ENCODE data around the gene PAX5. TPM values are rescaled to one million over a fixed set of nuclear protein-coding genes. Genes with fewer than 3 reads are reported as not detected.

The PAX5 gene
- polyA plus RNA-seq, 5 donors, result 0.12 to 0.31 (median 0.15) TPM

GRCh38 chr9:36902861-36903524 is 131.1 kb downstream of the PAX5 start:
- DNase-seq, result no peak

- no peak for DNase-seq
These were observed 131.9 kb downstream of the PAX5 start for GRCh38 chr9:36902080-36902716.

GRCh38 chr9:36901528-36901927 is 132.5 kb downstream of the PAX5 start:
- no peak for DNase-seq

GRCh38 chr9:36900856-36901220 is 133.2 kb downstream of the PAX5 start:
- DNase-seq, result no peak

DNA sequence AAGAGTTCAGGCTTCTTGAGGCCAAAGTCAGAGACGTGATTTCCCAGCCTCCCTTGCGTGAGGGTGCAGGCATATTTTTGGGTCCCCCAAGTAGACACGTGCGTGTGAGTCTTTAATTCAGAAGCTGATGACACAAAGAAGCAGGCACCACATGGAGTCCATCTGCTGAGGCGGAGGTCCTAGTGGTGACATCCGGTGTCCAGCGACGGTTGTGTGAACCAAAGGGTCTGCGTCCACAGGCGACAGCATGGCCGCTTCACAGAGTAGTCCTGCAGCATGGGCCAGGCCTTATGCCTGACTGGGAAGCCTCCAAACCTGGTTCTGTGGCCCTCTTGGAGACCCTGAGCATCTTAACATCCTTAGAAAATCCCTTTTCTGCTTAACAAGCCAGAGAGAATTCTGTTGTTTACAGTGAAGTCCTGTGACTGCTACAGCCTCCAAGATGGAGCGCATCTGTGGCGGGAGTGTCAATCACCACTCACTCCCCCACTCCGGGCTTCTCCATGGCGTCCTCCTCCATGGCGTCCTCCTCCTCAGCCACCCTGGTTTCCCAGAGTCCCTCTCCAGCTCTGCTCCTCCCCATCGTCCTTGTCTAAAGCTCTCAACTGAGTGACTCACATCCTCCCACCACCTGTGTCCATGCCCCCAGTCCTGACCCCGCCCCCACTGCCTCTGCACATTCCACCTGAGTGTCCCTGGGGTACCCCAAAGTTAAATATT is 133.8 kb downstream of the PAX5 start:
- DNase-seq, result no peak

GRCh38 chr9:36899406-36899805 is 134.7 kb downstream of the PAX5 start:
- DNase-seq, result no peak

- DNase-seq, result no peak
These were observed 135.5 kb downstream of the PAX5 start for GRCh38 chr9:36898431-36899020.

- DNase-seq, result no peak
These were observed 136.6 kb downstream of the PAX5 start for GRCh38 chr9:36897478-36897877.

GRCh38 chr9:36897019-36897418 is 137.0 kb downstream of the PAX5 start:
- DNase-seq, result no peak

DNA sequence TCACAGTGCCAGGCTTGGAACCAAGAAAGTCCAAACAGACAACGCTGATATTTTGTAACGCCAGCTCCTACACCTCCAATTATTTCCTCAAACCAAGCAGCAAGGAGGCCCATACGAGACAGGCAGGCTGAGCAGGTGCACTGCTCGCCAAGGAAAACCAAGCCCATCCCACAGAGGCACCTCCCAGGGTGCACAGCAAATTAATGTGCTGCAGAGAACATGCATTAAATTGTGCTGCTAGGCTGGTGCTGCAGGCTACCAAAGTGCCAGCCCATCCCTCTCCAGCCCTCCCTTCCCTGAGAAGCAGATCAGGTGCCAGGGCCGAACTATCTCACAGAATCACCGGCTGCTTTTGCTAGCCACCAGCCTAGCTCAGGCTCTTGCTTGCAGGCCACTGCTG is 137.8 kb downstream of the PAX5 start:
- no peak for DNase-seq

- no peak for DNase-seq
These were observed 138.3 kb downstream of the PAX5 start for GRCh38 chr9:36895744-36896260.

DNA sequence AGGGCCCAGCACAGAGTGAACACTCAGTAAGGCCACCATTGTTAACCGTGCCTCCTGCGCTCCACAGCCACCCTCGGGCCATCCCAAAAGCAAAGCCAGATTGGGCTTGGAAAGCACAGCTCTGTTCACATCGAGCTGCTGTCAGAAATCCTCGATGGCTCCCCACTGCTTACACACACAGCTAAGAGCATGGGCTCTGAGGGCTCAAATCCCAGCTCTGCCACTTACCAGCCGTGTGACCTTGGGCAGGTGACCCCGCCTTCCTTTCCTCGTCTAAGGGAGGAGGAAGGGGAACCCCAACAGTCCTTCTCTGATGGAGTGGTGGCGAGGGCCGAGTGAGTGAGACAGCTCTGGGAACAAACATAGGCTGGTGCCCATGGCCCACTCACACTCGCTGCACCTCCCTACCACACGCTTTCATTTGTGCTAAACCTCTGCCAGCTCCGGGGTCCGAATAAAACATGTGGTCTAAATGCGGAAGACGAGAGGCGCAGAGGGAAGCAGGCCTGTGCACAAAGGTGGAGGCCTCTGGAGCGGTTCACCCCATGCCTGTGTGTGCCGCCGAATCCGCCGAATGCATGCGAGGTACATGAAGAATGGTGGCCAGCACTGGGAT is 139.3 kb downstream of the PAX5 start:
- no peak for DNase-seq

DNA sequence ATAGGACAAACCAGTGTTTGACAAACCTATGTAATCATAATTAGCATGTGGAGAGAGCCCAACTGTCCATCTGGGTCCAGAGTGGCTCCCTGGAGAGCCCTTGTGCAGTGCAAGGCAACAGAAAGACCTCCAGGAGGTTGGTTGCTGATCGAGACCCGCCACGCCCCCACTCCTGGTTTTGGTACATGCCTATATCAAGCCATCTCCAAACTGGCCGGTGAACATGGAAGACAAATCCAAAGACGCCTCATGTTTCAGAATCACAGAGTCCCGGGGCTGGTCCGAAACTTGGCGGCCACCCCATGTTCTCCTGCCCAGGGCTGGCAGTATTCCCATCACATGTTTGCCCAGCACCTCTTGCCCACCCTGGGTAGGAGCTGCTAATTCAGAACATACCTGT is 140.2 kb downstream of the PAX5 start:
- DNase-seq, result no peak

GRCh38 chr9:36893184-36893583 is 140.9 kb downstream of the PAX5 start:
- no peak for DNase-seq

DNA sequence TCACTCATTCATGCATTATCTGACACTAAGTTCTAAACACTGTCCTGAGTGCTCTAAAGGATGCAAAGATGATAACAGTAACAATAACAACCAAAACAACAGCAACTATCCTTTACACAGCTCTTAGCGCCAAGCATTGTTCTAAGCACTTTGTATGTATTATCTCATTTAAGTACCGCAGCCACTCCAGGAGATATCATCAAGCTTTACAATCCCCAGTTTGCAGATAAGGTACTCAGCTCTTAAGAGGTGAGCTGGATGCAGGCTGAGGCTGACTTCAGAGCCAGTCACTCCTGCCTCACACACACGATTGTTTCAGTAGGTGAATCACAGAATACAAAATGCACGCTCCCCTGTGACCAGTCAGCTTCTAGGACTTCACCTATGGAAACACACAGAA is 141.8 kb downstream of the PAX5 start:
- no peak for DNase-seq

DNA sequence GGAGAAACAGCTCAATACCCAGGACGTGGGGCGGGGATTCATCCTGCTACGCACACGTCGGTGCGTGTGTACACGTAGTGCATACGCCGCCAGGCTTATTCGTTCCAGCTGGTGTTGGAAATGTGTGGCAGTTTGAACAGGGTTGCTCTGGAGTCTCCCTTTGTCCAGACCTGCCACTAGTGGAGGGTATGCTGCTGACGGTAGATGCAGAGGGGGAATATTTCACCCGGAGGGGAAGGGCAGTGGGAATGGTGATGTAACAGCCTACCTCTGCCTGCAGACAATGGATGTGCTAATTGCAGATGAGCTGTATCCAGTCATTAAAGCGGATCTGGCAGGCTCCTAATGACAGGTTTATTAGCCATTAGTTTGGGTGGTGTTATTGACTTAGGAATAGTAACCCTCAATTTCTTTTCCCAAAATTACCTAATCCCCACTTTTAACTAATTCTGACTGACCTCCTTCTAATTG is 142.7 kb downstream of the PAX5 start:
- DNase-seq, result no peak

DNA sequence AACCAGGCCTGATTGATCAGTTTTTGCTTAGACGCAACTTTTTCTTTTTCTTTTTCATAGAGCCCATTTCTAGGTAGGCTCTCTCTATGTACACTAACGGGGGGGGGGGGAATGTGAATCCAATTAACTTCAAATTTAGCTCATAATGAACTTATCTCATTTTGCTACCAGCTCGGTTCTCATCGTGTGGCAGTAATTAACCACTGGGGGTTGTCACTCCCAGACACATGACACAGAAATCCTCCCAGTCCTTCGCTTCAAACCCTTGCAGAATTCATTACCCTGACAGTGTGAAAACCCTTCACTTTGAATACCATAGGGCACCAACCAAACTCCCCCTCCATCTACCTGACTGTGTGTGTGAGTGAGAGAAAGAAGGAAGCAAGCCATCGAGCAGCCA is 144.2 kb downstream of the PAX5 start:
- no peak for DNase-seq

- DNase-seq, result no peak
These were observed 145.5 kb downstream of the PAX5 start for GRCh38 chr9:36888551-36888950.

- no peak for DNase-seq
These were observed 149.3 kb downstream of the PAX5 start for GRCh38 chr9:36884721-36885120.

DNA sequence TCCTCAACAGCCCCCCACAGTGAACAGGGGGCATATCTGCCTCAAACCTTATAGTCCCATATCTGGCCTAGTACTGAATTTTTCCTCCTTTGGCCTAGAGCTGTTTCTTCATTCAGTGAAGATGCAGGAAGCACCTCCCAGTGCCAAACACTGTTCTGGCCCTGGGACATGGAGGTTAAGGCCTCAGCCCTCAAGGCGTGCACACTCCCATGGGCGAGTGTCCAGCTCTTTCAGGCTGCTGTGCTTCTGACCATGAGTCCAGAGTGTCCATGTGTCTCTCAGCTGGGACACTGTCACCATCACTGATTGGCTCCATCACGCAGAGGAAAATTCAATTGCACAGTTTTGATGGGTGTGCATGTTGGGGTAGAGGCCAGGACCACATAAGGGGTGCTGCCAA is 151.5 kb downstream of the PAX5 start:
- DNase-seq, result no peak

DNA sequence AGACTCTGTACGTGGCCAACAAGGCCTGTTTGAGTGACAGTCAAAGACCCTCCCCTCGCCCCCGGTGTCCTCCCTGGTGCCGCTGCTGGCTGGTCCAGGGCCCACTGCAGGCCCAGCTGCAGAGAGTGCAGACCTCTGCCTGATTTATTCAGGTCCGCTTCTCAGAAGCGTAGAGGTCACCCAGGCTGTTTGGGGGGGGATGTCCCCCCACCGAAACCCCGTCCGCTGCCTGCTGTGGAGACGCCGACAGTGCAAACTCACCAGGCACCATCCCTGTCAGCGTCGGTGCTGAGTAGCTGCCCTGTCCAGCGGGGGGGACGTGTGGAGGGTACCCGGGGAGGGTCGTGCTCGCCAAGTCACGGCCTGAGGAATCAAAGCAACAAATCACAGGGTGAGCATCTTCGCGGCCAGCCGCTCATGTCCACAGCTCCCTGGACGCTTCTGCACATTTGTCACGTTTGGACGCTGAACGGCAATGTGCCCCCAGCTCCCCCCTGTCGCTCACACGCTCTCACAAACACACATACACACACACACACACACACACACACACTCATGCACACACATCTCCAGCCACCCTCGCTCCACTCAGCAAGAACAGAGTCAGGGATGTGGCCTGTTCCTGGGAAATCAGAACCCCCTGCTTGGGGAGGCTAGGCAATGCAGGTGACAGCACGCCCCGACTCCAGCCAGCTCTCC is 152.2 kb downstream of the PAX5 start:
- DNase-seq, result no peak
